ENCODE measurements around the gene UGT2B15.
"Not testable (repeated sequence)": the region's sequence is repeated elsewhere in the genome, so short reads cannot be mapped to it uniquely, and the experiment has no call there.

Gene UGT2B15

GRCh38 chr4:68670479-68670939 lies at the start of gene UGT2B15:
Gene UGT2B15 (minus strand): TSS chr4:68670652. CDS start chr4:68670618, 34 bp downstream.
- DNase-seq, result not testable (repeated sequence)

GRCh38 chr4:68719075-68719473 lies 48.6 kb upstream of the UGT2B15 start:
- no peak for DNase-seq

GRCh38 chr4:68718447-68719074 lies 48.1 kb upstream of the UGT2B15 start:
- DNase-seq, result no peak

DNA sequence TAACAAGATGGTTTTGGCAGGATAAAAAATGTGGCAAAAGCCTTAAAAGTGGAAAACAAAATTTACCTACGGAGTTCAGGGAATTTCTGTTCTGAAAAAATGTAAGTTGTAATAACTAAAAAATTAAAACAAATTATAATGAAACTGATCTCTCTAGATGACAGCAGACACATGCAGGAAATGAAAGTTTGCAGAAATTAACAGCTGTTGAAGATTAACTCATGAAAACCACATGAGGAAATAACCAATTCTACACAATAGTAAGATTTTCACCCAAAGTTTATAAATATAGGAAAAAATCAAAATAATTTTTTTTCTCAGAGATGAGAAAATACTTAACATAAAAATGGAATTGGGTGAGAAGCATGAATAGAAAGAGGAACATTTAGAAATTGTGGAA lies 47.5 kb upstream of the UGT2B15 start:
- no peak for DNase-seq

DNA sequence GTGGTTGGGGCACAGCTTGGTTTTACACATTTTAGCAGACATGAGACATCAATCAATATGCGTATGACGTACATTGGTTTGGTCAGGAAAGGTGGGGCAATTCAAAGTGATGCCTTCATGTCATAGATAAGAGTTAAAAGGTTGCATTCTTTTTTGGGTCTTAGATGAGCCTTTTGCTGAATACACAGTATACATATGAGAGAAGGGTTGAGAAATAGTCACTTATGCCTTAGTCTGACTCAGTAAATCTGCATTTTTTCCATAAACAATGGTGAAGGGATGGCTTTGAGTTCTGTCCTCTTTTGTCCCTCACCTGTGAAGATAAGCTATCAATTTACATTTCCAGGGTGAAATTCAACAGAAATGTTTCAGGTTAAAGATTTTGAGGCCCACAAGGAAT lies 43.9 kb upstream of the UGT2B15 start:
- no peak for DNase-seq

DNA sequence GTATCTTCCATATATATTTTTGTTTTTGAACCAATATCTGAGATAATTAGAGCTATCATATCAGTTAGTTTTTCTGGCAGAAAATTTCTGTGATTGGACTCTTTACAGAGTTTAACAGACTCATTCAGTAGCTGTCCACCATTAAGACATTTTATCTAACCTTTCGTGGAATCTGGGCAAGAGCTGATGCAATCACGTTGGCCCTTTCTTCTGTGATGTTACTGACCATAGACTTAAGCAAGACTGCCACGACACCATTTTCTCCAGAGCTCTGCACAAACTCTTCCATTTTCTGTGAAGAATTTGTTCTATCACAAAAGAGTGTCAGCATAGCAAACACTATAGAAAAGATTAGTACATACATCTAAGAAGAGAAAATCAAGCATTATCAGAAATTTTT lies 41.8 kb upstream of the UGT2B15 start:
- no peak for DNase-seq

DNA sequence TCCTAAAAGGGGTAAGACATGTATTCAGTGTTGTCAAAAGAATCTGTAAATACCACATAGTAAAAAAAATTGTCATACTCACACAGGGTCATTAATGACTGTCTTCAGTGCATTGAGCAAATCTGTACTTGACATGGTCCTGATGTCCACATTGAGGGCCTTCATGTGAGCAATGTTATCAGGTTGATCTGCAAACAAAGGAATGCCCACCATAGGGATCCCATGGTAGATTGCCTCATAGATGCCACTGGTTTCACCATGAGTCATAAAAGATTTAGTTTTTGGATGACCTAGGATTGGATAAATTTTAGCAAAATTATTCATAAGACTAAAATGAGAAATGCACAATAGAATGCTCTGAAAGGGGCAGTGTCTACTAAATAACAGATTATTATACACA lies 38.1 kb upstream of the UGT2B15 start:
- DNase-seq, result no peak

DNA sequence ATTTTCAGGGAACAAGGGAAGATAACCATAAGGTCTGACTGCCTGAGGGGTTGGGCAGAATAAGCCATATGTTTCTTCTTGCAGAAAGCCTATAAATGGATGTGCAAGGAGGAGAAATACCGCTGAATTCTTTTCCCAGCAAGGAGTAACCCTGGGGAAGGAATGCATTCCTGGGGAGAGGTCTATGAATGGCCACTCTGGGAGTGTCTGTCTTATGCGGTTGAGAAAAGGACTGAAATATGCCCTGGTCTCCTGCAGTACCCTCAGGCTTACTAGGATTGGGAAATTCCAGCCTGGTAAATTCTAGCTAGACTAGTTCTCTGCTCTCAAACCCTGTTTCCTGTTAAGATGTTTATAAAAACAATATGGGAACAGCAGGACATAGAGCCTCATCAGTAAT lies 32.7 kb upstream of the UGT2B15 start:
- DNase-seq, result not testable (repeated sequence)

GRCh38 chr4:68700152-68700551 lies 29.7 kb upstream of the UGT2B15 start:
- no peak for DNase-seq

DNA sequence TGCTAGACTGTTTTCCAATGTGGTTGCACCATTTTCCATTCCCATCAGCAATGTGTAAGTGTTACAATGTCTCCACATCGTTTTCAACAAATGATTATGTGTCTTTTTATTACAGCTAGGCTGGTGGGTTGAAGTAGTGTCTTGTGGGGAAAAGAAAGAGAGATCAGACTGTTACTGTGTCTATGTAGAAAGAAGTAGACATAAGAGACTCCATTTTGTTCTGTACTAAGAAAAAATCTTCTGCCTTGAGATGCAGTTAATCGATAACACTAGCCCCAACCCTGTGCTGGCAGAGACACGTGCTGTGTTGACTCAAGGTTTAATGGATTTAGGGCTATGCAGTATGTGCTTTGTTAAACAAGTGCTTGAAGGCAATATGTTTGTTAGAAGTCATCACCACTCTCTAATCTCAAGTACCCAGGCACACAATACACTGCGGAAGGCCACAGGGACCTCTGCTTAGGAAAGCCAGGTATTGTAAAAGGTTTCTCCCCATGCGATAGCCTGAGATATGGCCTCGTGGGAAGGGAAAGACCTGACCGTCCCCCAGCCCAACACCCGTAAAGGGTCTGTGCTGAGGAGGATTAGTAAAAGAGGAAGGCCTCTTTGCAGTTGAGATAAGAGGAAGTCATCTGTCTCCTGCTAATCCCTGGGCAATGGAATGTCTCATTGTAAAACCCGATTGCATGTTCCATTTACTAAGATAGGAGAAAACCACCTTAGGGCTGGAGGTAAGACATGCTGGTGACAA lies 23.0 kb upstream of the UGT2B15 start:
- DNase-seq, result no peak

GRCh38 chr4:68691186-68691585 lies 20.7 kb upstream of the UGT2B15 start:
- DNase-seq, result no peak

GRCh38 chr4:68683034-68683433 lies 12.6 kb upstream of the UGT2B15 start:
- DNase-seq, result no peak

DNA sequence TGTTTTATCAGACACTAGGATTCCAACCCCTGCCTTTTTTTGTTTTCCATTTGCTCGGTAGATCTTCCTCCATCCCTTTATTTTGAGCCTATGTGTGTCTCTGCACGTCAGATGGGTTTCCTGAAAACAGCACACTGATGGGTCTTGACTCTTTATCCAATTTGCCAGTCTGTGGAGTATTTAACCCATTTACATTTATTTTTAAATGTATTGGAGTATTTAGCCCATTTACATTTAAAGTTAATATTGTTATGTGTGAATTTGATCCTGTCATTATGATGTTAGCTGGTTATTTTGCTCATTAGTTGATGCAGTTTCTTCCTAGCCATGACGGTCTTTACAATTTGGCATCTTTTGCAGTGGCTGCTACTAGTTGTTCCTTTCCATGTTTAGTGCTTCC lies 10.8 kb upstream of the UGT2B15 start:
- DNase-seq, result not testable (repeated sequence)

DNA sequence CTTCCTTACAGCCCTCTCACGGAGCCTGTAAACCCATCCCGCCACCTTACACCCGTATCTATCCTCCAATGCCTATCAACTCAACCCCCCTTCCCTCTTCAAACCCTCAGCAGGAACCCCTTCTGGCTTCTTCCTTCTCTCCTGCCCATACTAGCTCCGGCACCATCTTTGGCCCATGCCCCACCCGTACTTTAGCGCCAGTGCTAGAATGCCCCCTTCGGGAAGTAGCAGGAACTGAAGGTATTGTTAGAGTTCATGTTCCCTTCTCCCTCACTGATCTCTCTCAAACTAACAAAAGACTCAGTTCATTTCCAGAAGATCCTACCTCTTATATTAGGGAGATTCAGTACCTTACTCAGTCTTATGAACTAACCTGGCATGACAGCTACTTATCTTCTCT lies 2.7 kb upstream of the UGT2B15 start:
- DNase-seq, result no peak

- not testable (repeated sequence) for DNase-seq
Observed at GRCh38 chr4:68671217-68671616, 765 bp upstream of the UGT2B15 start.

DNA sequence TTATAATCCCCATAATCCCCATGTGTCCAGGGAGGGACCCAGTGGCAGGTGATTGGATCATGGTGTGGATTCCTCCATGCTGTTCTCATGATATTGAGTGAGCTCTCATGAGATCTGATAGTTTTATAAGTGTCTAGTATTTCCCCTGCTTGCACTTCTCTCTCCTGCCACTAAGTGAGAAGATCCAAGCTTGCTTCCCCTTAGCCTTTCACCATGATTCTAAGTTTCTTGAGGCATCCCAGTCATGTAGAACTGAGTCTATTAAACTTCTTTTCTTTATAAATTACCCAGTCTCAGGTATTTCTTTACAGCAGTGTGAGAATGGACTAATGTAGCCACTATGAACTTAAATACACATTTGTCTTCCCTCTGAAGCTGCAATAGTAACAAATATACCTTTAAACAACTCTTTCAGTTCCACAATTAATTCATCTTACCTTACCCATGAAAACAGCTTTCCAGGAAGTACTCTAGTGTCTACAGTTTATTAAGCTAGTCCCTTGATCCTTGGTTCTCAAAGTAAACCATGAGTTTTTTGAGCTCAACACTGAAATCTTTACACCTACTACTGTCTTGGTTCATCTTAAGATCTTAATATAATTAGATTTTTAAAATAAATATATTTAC lies 1.8 kb downstream of the UGT2B15 start:
- DNase-seq, result not testable (repeated sequence)

- DNase-seq, result not testable (repeated sequence)
Observed at GRCh38 chr4:68667551-68667950, 2.9 kb downstream of the UGT2B15 start.

- not testable (repeated sequence) for DNase-seq
Observed at GRCh38 chr4:68664721-68665120, 5.7 kb downstream of the UGT2B15 start.

DNA sequence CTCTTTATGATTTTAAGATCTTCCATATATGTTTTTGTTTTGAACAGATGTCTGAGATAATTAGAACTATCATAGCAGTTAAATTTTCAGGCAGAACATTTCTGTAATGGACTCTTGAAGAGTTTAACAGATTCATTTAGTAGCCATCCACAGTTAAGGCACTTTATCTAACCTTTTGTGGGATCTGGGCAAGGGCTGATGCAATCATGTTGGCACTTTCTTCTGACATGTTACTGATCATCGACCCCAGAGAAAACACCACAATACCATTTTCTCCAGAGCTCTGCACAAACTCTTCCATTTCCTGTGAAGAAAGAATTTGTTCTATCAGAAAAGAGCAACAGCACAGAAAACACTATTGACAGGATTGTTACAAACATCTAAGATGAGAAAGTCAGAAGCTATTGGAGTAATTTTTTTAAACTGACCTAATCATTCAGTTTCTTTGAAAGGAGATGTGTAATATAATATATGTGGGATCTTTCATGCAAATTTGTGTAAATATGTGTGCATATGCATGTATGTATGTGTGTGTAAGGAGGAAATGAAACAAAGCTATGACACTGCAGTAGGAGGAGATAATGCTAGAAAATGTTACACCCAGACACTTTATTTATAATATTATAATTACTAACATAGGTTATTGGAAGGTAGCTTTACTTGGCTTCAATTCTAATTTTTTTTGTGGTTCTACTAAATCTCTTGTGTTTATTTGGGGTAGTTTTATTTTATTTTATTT lies 7.4 kb downstream of the UGT2B15 start:
- DNase-seq, result not testable (repeated sequence)

DNA sequence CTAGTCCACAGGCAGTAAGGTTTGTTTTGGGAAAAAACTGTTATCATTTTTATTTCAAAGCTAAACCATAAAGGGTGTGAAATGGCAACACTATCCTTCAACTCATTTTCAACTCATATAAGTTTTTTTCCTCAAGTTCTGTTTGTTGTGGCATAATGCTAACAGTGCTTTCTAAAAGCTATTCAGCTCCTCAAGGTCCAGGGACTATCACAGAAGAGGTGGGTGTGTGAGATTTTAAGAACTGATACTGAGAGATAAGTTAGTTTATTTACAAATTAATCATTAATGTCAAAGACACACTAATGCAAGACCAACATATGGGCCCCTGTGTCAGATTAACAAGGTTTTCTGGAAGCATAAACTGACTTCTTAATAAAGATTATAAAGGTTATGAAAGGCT lies 11.8 kb downstream of the UGT2B15 start:
- DNase-seq, result no peak

- DNase-seq, result not testable (repeated sequence)
Observed at GRCh38 chr4:68657022-68657594, 13.3 kb downstream of the UGT2B15 start.

- DNase-seq, result not testable (repeated sequence)
Observed at GRCh38 chr4:68656445-68656973, 13.9 kb downstream of the UGT2B15 start.

Measured in NCI-H446 (cell line).